BJ (cell line): ENCODE measurements around the gene PIP5KL1. TPM values are rescaled to one million over a fixed set of nuclear protein-coding genes. Genes with fewer than 3 reads are reported as not detected.

Experiments
- CTCF ChIA-PET: fragments of 350-600 bp; formaldehyde crosslinking; extraction: SDS; loops from one replicate; lab custom pipeline; 2021; ENCODE audit warnings: antibody characterized with exemption, inconsistent platforms; lab: Yijun Ruan, JAX
- POLR2A ChIA-PET: fragments of 300-600 bp; sonication (Branson Sonifier 250); formaldehyde crosslinking; extraction: SDS; loops from one replicate; lab custom pipeline; 2021; ENCODE audit warnings: antibody characterized with exemption; lab: Charles Lee
- DNase-seq: peaks from one replicate; pipeline ENCODE4 v3.0.0-alpha.2; 2011; ENCODE audit warnings: low read depth
- H3K27me3 ChIP-seq: 2 replicates; pipeline ENCODE4 v1.6.0; 2011; ENCODE audit warnings: low read length; ENCODE audit not compliant: control insufficient read depth, insufficient read depth
- H3K36me3 ChIP-seq: 2 replicates; pipeline ENCODE4 v1.5.1; 2011; ENCODE audit warnings: low read length; ENCODE audit not compliant: control insufficient read depth, insufficient read depth
- H3K4me3 ChIP-seq: 2 replicates; pipeline ENCODE4 v1.5.1; 2011; ENCODE audit warnings: low read depth, mild to moderate bottlenecking, control low read depth, low read length
- CTCF ChIP-seq: IDR thresholded peaks from 2 replicates; pipeline ENCODE4 v1.5.1; 2011; ENCODE audit warnings: low read depth, mild to moderate bottlenecking, control low read depth, inconsistent platforms, low read length, moderate library complexity; ENCODE audit not compliant: insufficient read depth
- polyA plus RNA-seq: library from polyadenylated mRNA; depleted of rRNA; stranded (reverse); fragments of >200 nt; gene quantifications from 2 replicates; pipeline ENCODE4 v1.2.3, GENCODE V29; 2011; rRNA removed

PIP5KL1 gene
- polyA plus RNA-seq, 1 experiment, result 2.3 TPM

DNA sequence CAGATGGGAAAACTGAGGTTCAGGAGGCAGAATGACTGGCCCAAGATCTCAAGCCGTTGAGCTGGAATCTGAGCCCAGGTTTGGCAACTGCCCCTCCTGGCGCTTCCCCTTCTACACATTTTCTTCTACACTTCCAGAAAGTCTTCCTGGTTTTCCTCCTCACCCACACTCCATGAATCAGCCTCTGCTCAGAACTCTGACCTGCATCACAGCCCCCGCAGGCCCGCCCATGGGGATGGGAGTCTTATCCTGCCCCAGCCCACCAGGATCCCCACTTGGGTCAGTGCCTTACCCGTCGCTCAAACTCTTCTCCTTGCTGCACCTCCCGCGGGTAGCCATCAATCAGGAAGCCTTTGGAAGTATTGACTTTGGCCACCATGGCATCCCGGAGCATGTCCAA lies 59.0 kb downstream of the PIP5KL1 start:
- CTCF ChIA-PET, result interaction anchor here (1.0 to 3.6 kb wide), 5 partner anchors 17 to 136 kb away, joined by 3 to 44 read pairs (median 30); partner anchors contain the start of genes ENG and TOR2A
- DNase-seq, result no peak

GRCh38 chr9:127870887-127871286 lies 59.7 kb downstream of the PIP5KL1 start:
- Histone ChIP-seq H3K4me3 (no peak overlapping the region), H3K27me3 (no peaks in the 10 kb centered on the region), H3K36me3 (peaks cover 14% of the 10 kb centered on the region)
- ChIA-PET CTCF (interaction anchor here (0.9 to 3.6 kb wide), 11 partner anchors 10 to 142 kb away, joined by 3 to 44 read pairs (median 17); partner anchors contain the start of genes ENG and TOR2A), POLR2A (no interaction called here)
- DNase-seq, result no peak
- no peak for TF ChIP-seq CTCF

More for the DNA sequence above, 59.0 kb downstream of the PIP5KL1 start:
- Histone ChIP-seq H3K27me3 (no peaks in the 10 kb centered on the region), H3K4me3 (no peak overlapping the region), H3K36me3 (peaks cover 14% of the 10 kb centered on the region)
- POLR2A ChIA-PET, result no interaction called here
- no peak for TF ChIP-seq CTCF

Other genes starting within 250 kb of the PIP5KL1 start
- 0.11 TPM in 1 of 2 replicates, not detected in the other for gene CFAP157, start 223.8 kb downstream of the PIP5KL1 start, polyA plus RNA-seq
- 14.6 and 21.1 TPM in 2 replicates for gene PTRH1, start 215.1 kb downstream of the PIP5KL1 start, polyA plus RNA-seq
- 0.02 and 0.07 TPM in 2 replicates for gene TTC16, start 214.7 kb downstream of the PIP5KL1 start, polyA plus RNA-seq
- 4.8 and 8.0 TPM in 2 replicates for gene TOR2A, start 195.5 kb downstream of the PIP5KL1 start, polyA plus RNA-seq
- 0.04 and 0.06 TPM in 2 replicates for gene SH2D3C, start 152.1 kb downstream of the PIP5KL1 start, polyA plus RNA-seq
- 34.4 and 35.6 TPM in 2 replicates for gene CDK9, start 144.7 kb downstream of the PIP5KL1 start, polyA plus RNA-seq
- 27.9 and 61.9 TPM in 2 replicates for gene FPGS, start 127.9 kb downstream of the PIP5KL1 start, polyA plus RNA-seq
- 23.3 and 44.6 TPM in 2 replicates for gene ENG, start 76.1 kb downstream of the PIP5KL1 start, polyA plus RNA-seq
- gene AK1, start 53.1 kb downstream of the PIP5KL1 start, polyA plus RNA-seq, result 65.1 and 102 TPM in 2 replicates
- gene ST6GALNAC6, start 31.2 kb downstream of the PIP5KL1 start, polyA plus RNA-seq, result 48.5 and 78.3 TPM in 2 replicates
- gene ST6GALNAC4, start 13.7 kb downstream of the PIP5KL1 start, polyA plus RNA-seq, result 21.4 and 35.5 TPM in 2 replicates
- 35.0 and 55.3 TPM in 2 replicates for gene DPM2, start 7.1 kb upstream of the PIP5KL1 start, polyA plus RNA-seq
- 7.3 and 26.6 TPM in 2 replicates for gene EEIG1, start 50.2 kb upstream of the PIP5KL1 start, polyA plus RNA-seq
- gene NAIF1, start 136.5 kb upstream of the PIP5KL1 start, polyA plus RNA-seq, result 8.2 and 10.6 TPM in 2 replicates
- 10.2 and 12.9 TPM in 2 replicates for gene SLC25A25, start 137.5 kb upstream of the PIP5KL1 start, polyA plus RNA-seq
- gene PTGES2, start 197.0 kb upstream of the PIP5KL1 start, polyA plus RNA-seq, result 59.7 and 91.9 TPM in 2 replicates
- not detected in 2 replicates for gene LCN2, start 218.7 kb upstream of the PIP5KL1 start, polyA plus RNA-seq
- 45.0 and 60.4 TPM in 2 replicates for gene BBLN, start 229.5 kb upstream of the PIP5KL1 start, polyA plus RNA-seq